MM.1S (cell line): ENCODE data around the gene SEMA6A.

ENCODE experiments used
- DNase-seq: peaks from one replicate; pipeline ENCODE4 v3.0.0-alpha.2; 2015
- H2AFZ ChIP-seq: fragments of 300-600 bp; sonication (generic); 2 replicates; pipeline ENCODE4 v1.6.0; 2016; ENCODE audit warnings: antibody characterized with exemption, low read length
- H3F3A ChIP-seq: fragments of 300-600 bp; sonication (generic); 2 replicates; pipeline ENCODE4 v1.6.1; 2016; ENCODE audit warnings: mild to moderate bottlenecking, antibody characterized with exemption, low read length, moderate library complexity, mixed read lengths; ENCODE audit not compliant: insufficient read depth
- H3K27ac ChIP-seq: fragments of 300-600 bp; sonication (generic); 2 replicates; pipeline ENCODE4 v1.5.1; 2016; ENCODE audit warnings: mild to moderate bottlenecking, low read length
- H3K27me3 ChIP-seq: fragments of 300-600 bp; sonication (generic); replicated peaks from 2 replicates; pipeline ENCODE4 v1.6.0; 2016; ENCODE audit warnings: low read length; ENCODE audit not compliant: insufficient read depth
- H3K36me3 ChIP-seq: fragments of 300-600 bp; sonication (generic); replicated peaks from 2 replicates; pipeline ENCODE4 v1.6.1; 2016; ENCODE audit warnings: mild to moderate bottlenecking, low read length, mixed read lengths; ENCODE audit not compliant: insufficient read depth
- H3K4me1 ChIP-seq: fragments of 300-600 bp; sonication (generic); 2 replicates; pipeline ENCODE4 v1.6.1; 2016; ENCODE audit warnings: low read length, mixed read lengths
- H3K4me2 ChIP-seq: fragments of 300-600 bp; sonication (generic); 2 replicates; pipeline ENCODE4 v1.6.0; 2016; ENCODE audit warnings: low read depth, low read length
- H3K4me3 ChIP-seq: fragments of 300-600 bp; sonication (generic); 2 replicates; pipeline ENCODE4 v1.5.1; 2016; ENCODE audit warnings: low read length, mixed read lengths
- H3K79me2 ChIP-seq: fragments of 300-600 bp; sonication (generic); 2 replicates; pipeline ENCODE4 v1.6.1; 2016; ENCODE audit warnings: mixed run types, low read length, mixed read lengths
- H3K9ac ChIP-seq: fragments of 300-600 bp; sonication (generic); 2 replicates; pipeline ENCODE4 v1.6.1; 2016; ENCODE audit warnings: low read length, mixed read lengths
- H3K9me2 ChIP-seq: fragments of 300-600 bp; sonication (generic); replicated peaks from 2 replicates; pipeline ENCODE4 v1.6.1; 2016; ENCODE audit warnings: mild to moderate bottlenecking, low read length, mixed read lengths; ENCODE audit not compliant: insufficient read depth
- H3K9me3 ChIP-seq: fragments of 300-600 bp; sonication (generic); replicated peaks from 2 replicates; pipeline ENCODE4 v1.6.1; 2016; ENCODE audit warnings: mild to moderate bottlenecking, low read length, mixed read lengths; ENCODE audit not compliant: insufficient read depth
- H4K20me1 ChIP-seq: fragments of 300-600 bp; sonication (generic); 2 replicates; pipeline ENCODE4 v1.6.1; 2016; ENCODE audit warnings: mild to moderate bottlenecking, low read length, moderate library complexity, mixed read lengths; ENCODE audit not compliant: insufficient read depth
- EZH2 ChIP-seq: fragments of 300-600 bp; sonication (generic); optimal IDR thresholded peaks from 2 replicates; pipeline ENCODE3; 2017; ENCODE audit warnings: low read depth, mild to moderate bottlenecking, antibody characterized with exemption, low read length, mixed read lengths
- EZH2phosphoT487 ChIP-seq: fragments of 300-600 bp; sonication (generic); IDR thresholded peaks from 2 replicates; pipeline ENCODE4 v1.6.1; 2018; ENCODE audit warnings: antibody characterized with exemption, low read length
- TF ChIP-seq, protein P1 (sequence below): fragments of 300-600 bp; sonication (generic); IDR thresholded peaks from 2 replicates; pipeline ENCODE4 v1.5.1; 2016; ENCODE audit warnings: antibody characterized with exemption, low read length, mixed read lengths

The SEMA6A gene

DNA sequence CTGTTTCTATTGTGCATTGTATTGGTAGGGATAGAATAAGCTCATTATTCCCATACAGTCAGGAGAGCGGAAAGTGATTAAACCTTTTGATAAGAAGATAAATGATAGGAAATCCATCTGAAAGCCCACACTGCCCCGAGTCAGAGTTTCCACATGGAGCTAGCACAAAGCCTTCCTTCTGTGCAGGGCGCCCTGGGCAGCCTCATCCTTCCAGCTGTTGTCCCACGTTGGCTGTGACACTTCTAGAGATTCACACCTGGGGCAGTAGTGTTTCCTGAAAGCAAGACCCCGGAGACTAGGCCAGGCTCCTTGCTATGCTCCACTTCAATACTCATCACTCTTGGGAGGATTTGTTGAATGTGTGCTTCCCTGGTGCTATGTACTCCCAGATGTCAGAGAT is 172.4 kb downstream of the SEMA6A start:
- H4K20me1 ChIP-seq, result no peaks in the 10 kb centered on the region
- H2AFZ ChIP-seq, result no peak overlapping the region
- no peaks in the 10 kb centered on the region for H3F3A ChIP-seq
- no peaks in the 10 kb centered on the region for H3K36me3 ChIP-seq
- DNase-seq, result no peak
- TF ChIP-seq, protein P1, sequence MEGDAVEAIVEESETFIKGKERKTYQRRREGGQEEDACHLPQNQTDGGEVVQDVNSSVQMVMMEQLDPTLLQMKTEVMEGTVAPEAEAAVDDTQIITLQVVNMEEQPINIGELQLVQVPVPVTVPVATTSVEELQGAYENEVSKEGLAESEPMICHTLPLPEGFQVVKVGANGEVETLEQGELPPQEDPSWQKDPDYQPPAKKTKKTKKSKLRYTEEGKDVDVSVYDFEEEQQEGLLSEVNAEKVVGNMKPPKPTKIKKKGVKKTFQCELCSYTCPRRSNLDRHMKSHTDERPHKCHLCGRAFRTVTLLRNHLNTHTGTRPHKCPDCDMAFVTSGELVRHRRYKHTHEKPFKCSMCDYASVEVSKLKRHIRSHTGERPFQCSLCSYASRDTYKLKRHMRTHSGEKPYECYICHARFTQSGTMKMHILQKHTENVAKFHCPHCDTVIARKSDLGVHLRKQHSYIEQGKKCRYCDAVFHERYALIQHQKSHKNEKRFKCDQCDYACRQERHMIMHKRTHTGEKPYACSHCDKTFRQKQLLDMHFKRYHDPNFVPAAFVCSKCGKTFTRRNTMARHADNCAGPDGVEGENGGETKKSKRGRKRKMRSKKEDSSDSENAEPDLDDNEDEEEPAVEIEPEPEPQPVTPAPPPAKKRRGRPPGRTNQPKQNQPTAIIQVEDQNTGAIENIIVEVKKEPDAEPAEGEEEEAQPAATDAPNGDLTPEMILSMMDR, result no peak
- TF ChIP-seq EZH2phosphoT487 (no peak), EZH2 (no peak)
- no peaks in the 10 kb centered on the region for H3K9me3 ChIP-seq
- H3K4me3 ChIP-seq, result no peak overlapping the region
- H3K9me2 ChIP-seq, result no peaks in the 10 kb centered on the region
- H3K27ac ChIP-seq, result no peak overlapping the region
- H3K9ac ChIP-seq, result no peak overlapping the region
- H3K4me1 ChIP-seq, result no peaks in the 10 kb centered on the region
- no peaks in the 10 kb centered on the region for H3K27me3 ChIP-seq
- H3K79me2 ChIP-seq, result no peaks in the 10 kb centered on the region
- H3K4me2 ChIP-seq, result no peak overlapping the region

DNA sequence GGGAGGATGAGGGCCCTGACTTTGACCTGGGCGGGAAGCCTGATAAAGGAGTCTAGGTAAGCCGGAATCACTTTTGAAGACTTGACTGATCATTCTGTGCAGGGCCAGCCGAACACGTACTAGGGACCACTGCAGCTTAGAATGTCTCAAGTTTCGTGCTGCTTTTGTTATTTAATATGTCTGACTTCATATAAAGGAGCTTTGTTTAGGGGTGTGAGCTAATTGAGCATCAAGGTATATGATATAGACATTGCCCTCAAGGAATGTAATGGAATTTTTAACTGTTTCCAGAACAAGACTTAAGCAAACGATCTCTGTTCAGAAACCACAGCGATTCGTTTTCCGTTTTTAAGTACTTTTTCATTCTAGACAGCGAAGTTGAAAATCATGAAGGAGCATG is 173.0 kb downstream of the SEMA6A start:
- Histone ChIP-seq H3K4me3 (no peak overlapping the region), H3K4me1 (no peaks in the 10 kb centered on the region)

DNA sequence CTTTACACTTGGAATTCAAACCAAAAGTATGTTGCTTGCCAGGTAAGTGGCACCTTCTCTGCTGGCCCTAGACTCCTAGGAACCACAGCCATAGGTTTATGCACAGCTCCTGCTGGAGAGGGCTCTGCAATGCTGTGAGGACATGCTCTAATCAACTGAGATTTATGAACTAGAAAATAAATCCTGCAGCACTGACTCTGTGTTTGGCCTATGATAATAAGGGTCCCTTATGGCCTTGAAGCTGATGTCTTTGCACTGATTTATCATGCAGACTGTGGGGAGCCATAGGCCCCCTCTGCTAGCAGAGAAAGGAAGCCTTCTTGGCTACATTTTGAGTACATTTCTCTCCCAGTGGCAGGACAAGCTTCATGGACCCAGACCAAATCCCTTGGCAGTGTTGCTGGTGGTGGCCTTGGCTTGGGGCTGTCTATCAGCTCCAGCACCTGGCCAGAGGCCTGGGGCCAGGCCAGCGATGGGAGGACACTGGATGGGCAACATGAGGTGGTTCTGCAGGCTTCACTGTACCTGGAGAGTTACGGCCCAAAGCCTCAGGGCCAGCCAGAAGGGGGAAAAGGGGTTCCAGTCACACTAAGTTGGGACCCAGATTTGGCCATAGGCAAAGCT is 178.0 kb downstream of the SEMA6A start:
- Histone ChIP-seq H3K9ac (no peak overlapping the region), H3K27me3 (no peaks in the 10 kb centered on the region), H3K79me2 (no peaks in the 10 kb centered on the region), H3K4me1 (no peaks in the 10 kb centered on the region), H3F3A (no peaks in the 10 kb centered on the region), H3K4me2 (no peak overlapping the region), H3K9me2 (no peaks in the 10 kb centered on the region), H3K4me3 (no peak overlapping the region), H3K9me3 (no peaks in the 10 kb centered on the region), H3K27ac (no peak overlapping the region), H4K20me1 (no peaks in the 10 kb centered on the region), H2AFZ (no peak overlapping the region), H3K36me3 (no peaks in the 10 kb centered on the region)
- DNase-seq, result no peak
- TF ChIP-seq, protein P1, result no peak
- TF ChIP-seq EZH2 (no peak), EZH2phosphoT487 (no peak)

More for the DNA sequence above, 173.0 kb downstream of the SEMA6A start:
- TF ChIP-seq EZH2phosphoT487 (no peak), EZH2 (no peak)
- TF ChIP-seq, protein P1, result no peak
- Histone ChIP-seq H3K9me2 (no peaks in the 10 kb centered on the region), H4K20me1 (no peaks in the 10 kb centered on the region), H3F3A (no peaks in the 10 kb centered on the region), H3K36me3 (no peaks in the 10 kb centered on the region), H3K27ac (no peak overlapping the region), H3K79me2 (no peaks in the 10 kb centered on the region), H3K4me2 (no peak overlapping the region), H3K9me3 (no peaks in the 10 kb centered on the region), H3K27me3 (no peaks in the 10 kb centered on the region), H3K9ac (no peak overlapping the region), H2AFZ (no peak overlapping the region)
- DNase-seq, result no peak
